Astrocyte (in vitro differentiated cells and primary cell): ENCODE data around the gene KLHL17. TPM values are rescaled to one million over a fixed set of nuclear protein-coding genes. Genes with fewer than 3 reads are reported as not detected.

ENCODE experiments used
- DNase-seq: peaks from one replicate; pipeline ENCODE4 v3.0.0-alpha.2; 2010; ENCODE audit warnings: low read depth
- FAIRE-seq: peaks from 2 replicates; lab custom pipeline; 2011; peaks lifted over from hg19 to GRCh38; lab: Jason Lieb, UNC
- H2AFZ ChIP-seq: 2 replicates; pipeline ENCODE4 v1.6.0; 2012; ENCODE audit warnings: low read depth, low read length, inconsistent platforms
- H3K27ac ChIP-seq: 2 replicates; pipeline ENCODE4 v1.5.1; 2011; ENCODE audit warnings: low read depth, low read length, inconsistent platforms
- H3K27me3 ChIP-seq: 2 replicates; pipeline ENCODE4 v1.6.0; 2011; ENCODE audit warnings: low read length, inconsistent platforms; ENCODE audit not compliant: insufficient read depth
- H3K36me3 ChIP-seq: 2 replicates; pipeline ENCODE4 v1.5.1; 2011; ENCODE audit warnings: low read length, inconsistent platforms; ENCODE audit not compliant: insufficient read depth
- H3K4me1 ChIP-seq: 2 replicates; pipeline ENCODE4 v1.5.1; 2011; ENCODE audit warnings: low read length, inconsistent platforms; ENCODE audit not compliant: insufficient read depth
- H3K4me2 ChIP-seq: 2 replicates; pipeline ENCODE4 v1.6.0; 2012; ENCODE audit warnings: low read length, inconsistent platforms
- H3K4me3 ChIP-seq: 2 replicates; pipeline ENCODE4 v1.5.1; 2011; ENCODE audit warnings: low read depth, mild to moderate bottlenecking, low read length, inconsistent platforms; ENCODE audit not compliant: insufficient read depth
- H3K79me2 ChIP-seq: 2 replicates; pipeline ENCODE4 v1.6.0; 2012; ENCODE audit warnings: mild to moderate bottlenecking, low read length, inconsistent platforms; ENCODE audit not compliant: insufficient read depth
- H3K9ac ChIP-seq: 2 replicates; pipeline ENCODE4 v1.6.0; 2012; ENCODE audit warnings: mild to moderate bottlenecking, low read length, inconsistent platforms
- H3K9me3 ChIP-seq: 2 replicates; pipeline ENCODE4 v1.5.1; 2012; ENCODE audit warnings: low read depth, mild to moderate bottlenecking, low read length, inconsistent platforms; ENCODE audit not compliant: insufficient read depth
- H4K20me1 ChIP-seq: 2 replicates; pipeline ENCODE4 v1.6.0; 2012; ENCODE audit warnings: low read length, inconsistent platforms; ENCODE audit not compliant: insufficient read depth
- H3K27ac Mint-ChIP-seq: one replicate; pipeline ENCODE4 v1.8.0; 2021; ENCODE audit warnings: mild to moderate bottlenecking, mixed read lengths; ENCODE audit not compliant: unreplicated experiment
- H3K27me3 Mint-ChIP-seq: one replicate; pipeline ENCODE4 v1.8.0; 2021; ENCODE audit warnings: low read depth, mixed read lengths; ENCODE audit not compliant: unreplicated experiment
- H3K36me3 Mint-ChIP-seq: one replicate; pipeline ENCODE4 v1.8.0; 2021; ENCODE audit warnings: low read depth, mixed read lengths; ENCODE audit not compliant: unreplicated experiment
- H3K4me1 Mint-ChIP-seq: one replicate; pipeline ENCODE4 v1.8.0; 2021; ENCODE audit warnings: low read depth, mixed read lengths; ENCODE audit not compliant: unreplicated experiment
- H3K4me3 Mint-ChIP-seq: one replicate; pipeline ENCODE4 v1.8.0; 2021; ENCODE audit warnings: mild to moderate bottlenecking, moderate library complexity, mixed read lengths; ENCODE audit not compliant: unreplicated experiment
- H3K9me3 Mint-ChIP-seq: one replicate; pipeline ENCODE4 v1.8.0; 2021; ENCODE audit warnings: mild to moderate bottlenecking, mixed read lengths; ENCODE audit not compliant: unreplicated experiment
- CTCF ChIP-seq: IDR thresholded peaks from 2 replicates; pipeline ENCODE4 v1.5.1; 2011; ENCODE audit warnings: low read depth, mild to moderate bottlenecking, inconsistent platforms, low read length, moderate library complexity; ENCODE audit not compliant: insufficient read depth
- EZH2 ChIP-seq: IDR thresholded peaks from 2 replicates; pipeline ENCODE4 v1.6.1; 2012; ENCODE audit warnings: mild to moderate bottlenecking, low read length, inconsistent platforms; ENCODE audit not compliant: insufficient read depth
- total RNA-seq: library from RNA; stranded (reverse); gene quantifications from 2 replicates; pipeline ENCODE4 v1.2.1, GENCODE V29; 2021

Gene KLHL17
- total RNA-seq, 1 donor from 2014 or later, result 25.9 TPM

- TF ChIP-seq CTCF (no peak), EZH2 (no peak)
- Histone ChIP-seq H3K9ac (peak overlapping the region; percentile 83), H3K79me2 (peaks cover 7% of the 10 kb centered on the region), H3K9me3 (no peaks in the 10 kb centered on the region), H3K27me3 (no peaks in the 10 kb centered on the region), H3K27ac (peak overlapping the region; percentile 80), H3K4me2 (peak overlapping the region; percentile 99), H2AFZ (no peak overlapping the region), H3K4me3 (peak overlapping the region; percentile 64), H4K20me1 (peaks cover 6% of the 10 kb centered on the region), H3K36me3 (peaks cover 5% of the 10 kb centered on the region), H3K4me1 (peaks cover 23% of the 10 kb centered on the region)
- no peak overlapping the region for H3K27ac Mint-ChIP-seq
- H3K36me3 Mint-ChIP-seq, result peaks cover 4% of the 10 kb centered on the region
- no peaks in the 10 kb centered on the region for H3K4me1 Mint-ChIP-seq
- FAIRE-seq (no peak), DNase-seq (no peak)
- H3K4me3 Mint-ChIP-seq, result no peak overlapping the region
- H3K27me3 Mint-ChIP-seq, result peaks cover 15% of the 10 kb centered on the region
- H3K9me3 Mint-ChIP-seq, result no peaks in the 10 kb centered on the region
Measured at GRCh38 chr1:965526-966134, 5.2 kb downstream of the KLHL17 start.

DNA sequence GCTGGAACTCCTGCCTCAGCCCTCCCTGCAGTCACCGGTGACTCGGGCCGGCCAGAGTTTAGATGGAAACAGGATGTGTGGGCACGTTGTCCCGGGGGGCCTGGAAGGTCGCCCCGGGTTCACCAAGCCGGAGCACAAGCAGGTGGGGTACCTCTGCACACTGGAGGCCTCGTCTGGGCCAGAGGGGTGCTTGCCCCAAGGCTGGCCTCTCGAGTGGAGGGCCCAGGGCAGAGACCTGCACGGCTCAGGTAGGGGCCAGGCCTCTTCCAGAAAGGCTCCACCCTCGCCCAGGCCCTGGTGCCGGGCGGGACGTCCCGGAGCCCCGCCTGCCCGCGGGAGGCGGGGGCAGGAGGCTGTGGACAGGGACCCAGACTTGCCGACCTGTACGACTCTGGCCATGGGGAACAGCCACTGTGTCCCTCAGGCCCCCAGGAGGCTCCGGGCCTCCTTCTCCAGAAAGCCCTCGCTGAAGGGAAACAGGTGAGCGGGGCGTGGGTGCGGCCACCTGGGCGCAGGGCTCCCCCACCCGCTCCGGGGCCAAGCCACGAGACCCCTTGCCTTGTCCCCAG, 5.8 kb downstream of the KLHL17 start, which contains the start of gene PLEKHN1:
TSS of gene PLEKHN1 (plus strand) at position 348 of the 569 bp plus-strand sequence. CDS start at position 398, 50 bp downstream.
- peak within 1 kb of the TSS; percentile 83 for H3K9ac ChIP-seq
- DNase-seq, result peak; percentile 41
- peak within 1 kb of the TSS; percentile 72 for H3K4me3 Mint-ChIP-seq

More for the DNA sequence above, 5.8 kb downstream of the KLHL17 start, which contains the start of gene PLEKHN1:
- no peaks in the 10 kb centered on the region for H3K9me3 ChIP-seq
- H3K27ac ChIP-seq, result peak within 1 kb of the TSS; percentile 80
- peak within 1 kb of the TSS; percentile 64 for H3K4me3 ChIP-seq
- no peaks in the 10 kb centered on the region for H3K27me3 ChIP-seq
- peak within 1 kb of the TSS; percentile 89 for H2AFZ ChIP-seq
- H3K4me1 ChIP-seq, result peaks cover 23% of the 10 kb centered on the region
- peaks cover 4% of the 10 kb centered on the region for H3K36me3 Mint-ChIP-seq
- peaks cover 6% of the 10 kb centered on the region for H3K79me2 ChIP-seq
- H3K4me2 ChIP-seq, result peak within 1 kb of the TSS; percentile 99
- no peak for FAIRE-seq
- H3K9me3 Mint-ChIP-seq, result no peaks in the 10 kb centered on the region
- peaks cover 6% of the 10 kb centered on the region for H4K20me1 ChIP-seq
- peaks cover 5% of the 10 kb centered on the region for H3K36me3 ChIP-seq
- H3K27me3 Mint-ChIP-seq, result peaks cover 15% of the 10 kb centered on the region
- H3K27ac Mint-ChIP-seq, result no peak within 1 kb of the TSS
- TF ChIP-seq EZH2, result no peak
- no peak for TF ChIP-seq CTCF
- no peaks in the 10 kb centered on the region for H3K4me1 Mint-ChIP-seq
